ENCODE results near the gene SMARCC2. TPM values are rescaled to one million over a fixed set of nuclear protein-coding genes. Genes with fewer than 3 reads are reported as not detected.
"Not testable (repeated sequence)": the region's sequence is repeated elsewhere in the genome, so short reads cannot be mapped to it uniquely, and the experiment has no call there.

SMARCC2 gene
- total and polyA plus RNA-seq, 11 donors = 21.4 to 83.5 (median 65.9) TPM

- intact Hi-C loops (cut with DNase I) = loop anchor here in 1 of 10 donors (10.0 kb wide), 1 partner anchor 262 kb away; the partner anchor contains the start of gene SPRYD4
- Histone ChIP-seq H3K36me3 (peaks cover 0 to 34% (median 28%) of the 10 kb centered on the region in 9 donors), H3K4me1 (peaks cover 0 to 17% (median 1%) of the 10 kb centered on the region in 12 donors), H3K27me3 (no peaks in the 10 kb centered on the region), H3K27ac (no peak overlapping the region), H3K9me3 (no peaks in the 10 kb centered on the region), H3K4me3 (no peak overlapping the region)
- no peak for TF ChIP-seq CTCF (IDR thresholded peaks at IDR 0.05)
- no peak for TF ChIP-seq POLR2A (IDR thresholded peaks at IDR 0.05)
- no peak for DNase-seq
- no peak for ATAC-seq
- 54 to 67% (median 63%) methylated on average over 1 of the region's 1 CpG for WGBS, 4 donors
These were observed 13.1 kb upstream of the SMARCC2 start for GRCh38 chr12:56202366-56202765.

GRCh38 chr12:56198836-56199235 lies 9.6 kb upstream of the SMARCC2 start:
- no peak for DNase-seq
- 67 to 79% (median 73%) methylated on average over 1 of the region's 1 CpG for WGBS, 4 donors
- H3K27ac ChIP-seq = no peak overlapping the region
- H3K27me3 ChIP-seq = no peaks in the 10 kb centered on the region
- no peaks in the 10 kb centered on the region for H3K9me3 ChIP-seq
- intact Hi-C loops (cut with DNase I) = loop anchor here in 3 of 10 donors (10.0 kb wide), 1 partner anchor 266 kb away; the partner anchor contains the start of gene SPRYD4 (in 3 of the 3)
- TF ChIP-seq CTCF (IDR thresholded peaks at IDR 0.05) = no peak
- TF ChIP-seq POLR2A (IDR thresholded peaks at IDR 0.05) = no peak
- peaks cover 0 to 7% (median 0%) of the 10 kb centered on the region in 12 donors for H3K4me1 ChIP-seq
- H3K36me3 ChIP-seq = no peaks in the 10 kb centered on the region
- no peak for ATAC-seq
- H3K4me3 ChIP-seq = no peak overlapping the region

GRCh38 chr12:56197921-56198635 lies 8.8 kb upstream of the SMARCC2 start:
- no peak for ATAC-seq
- Histone ChIP-seq H3K4me3 (no peak overlapping the region), H3K4me1 (peaks cover 0 to 11% (median 0%) of the 10 kb centered on the region in 12 donors), H3K27ac (no peak overlapping the region), H3K36me3 (no peaks in the 10 kb centered on the region), H3K27me3 (no peaks in the 10 kb centered on the region), H3K9me3 (no peaks in the 10 kb centered on the region)
- intact Hi-C loops (cut with DNase I) = loop anchor here in 3 of 10 donors (10.0 kb wide), 1 partner anchor 267 kb away; the partner anchor contains the start of gene SPRYD4 (in 3 of the 3)
- no peak for DNase-seq
- TF ChIP-seq POLR2A (IDR thresholded peaks at IDR 0.05) (no peak), CTCF (IDR thresholded peaks at IDR 0.05) (no peak)
- 84 to 91% (median 86%) methylated on average over 9 of the region's 9 CpGs for WGBS, 4 donors

GRCh38 chr12:56196818-56197550 lies 7.7 kb upstream of the SMARCC2 start:
- ATAC-seq = peak in 3 of 4 donors; percentile 42 to 74 (median 56)
- intact Hi-C loops (cut with DNase I) = loop anchor here in 3 of 10 donors (10.0 kb wide), 1 partner anchor 268 kb away; the partner anchor contains the start of gene SPRYD4 (in 3 of the 3)

More at GRCh38 chr12:56196818-56197550, 7.7 kb upstream of the SMARCC2 start:
- not testable (repeated sequence) for H3K27me3 ChIP-seq, H3K4me1 ChIP-seq, H3K4me3 ChIP-seq, DNase-seq, H3K36me3 ChIP-seq, H3K9me3 ChIP-seq
- 57 to 72% (median 62%) methylated on average over 11 of the region's 11 CpGs for WGBS, 4 donors
- H3K27ac ChIP-seq = peak overlapping the region in 5 of 12 donors; percentile 2 to 25 (median 11)

All from heart left ventricle (tissue), 16 donors.